DMS114 treated with DMSO at 0.1 percent for 48 hours (cell line): Measurements from ENCODE around the gene RNF41.
"Not testable (repeated sequence)": the region's sequence is repeated elsewhere in the genome, so short reads cannot be mapped to it uniquely, and the experiment has no call there.

Source experiments
- DNase-seq: peaks from one replicate; lab custom pipeline; 2025; ENCODE audit not compliant: unreplicated experiment; lab: John Stamatoyannopoulos, UW

The RNF41 gene

GRCh38 chr12:56221757-56222530 is at the start of gene RNF41:
Gene RNF41, minus strand, starts transcription at chr12:56221922. Its CDS starts 7,875 bp downstream, at chr12:56214047.
- DNase-seq, result peak; percentile 92

GRCh38 chr12:56271031-56271430 is 49.3 kb upstream of the RNF41 start:
- peak; percentile 67 for DNase-seq

GRCh38 chr12:56267443-56268071 is 45.8 kb upstream of the RNF41 start:
- DNase-seq, result no peak

GRCh38 chr12:56266693-56267442 is 45.1 kb upstream of the RNF41 start, which contains the start of gene COQ10A:
Gene COQ10A, plus strand, starts transcription at chr12:56266942. Its CDS starts 177 bp downstream, at chr12:56267119.
- DNase-seq, result peak; percentile 84

- not testable (repeated sequence) for DNase-seq
Observed at GRCh38 chr12:56266068-56266692, 44.5 kb upstream of the RNF41 start.

- DNase-seq, result not testable (repeated sequence)
Observed at GRCh38 chr12:56262955-56263354, 41.2 kb upstream of the RNF41 start.

GRCh38 chr12:56261503-56262232 is 39.9 kb upstream of the RNF41 start:
- DNase-seq, result no peak

- no peak for DNase-seq
Observed at GRCh38 chr12:56260921-56261320, 39.2 kb upstream of the RNF41 start.

GRCh38 chr12:56260380-56260779 is 38.7 kb upstream of the RNF41 start:
- DNase-seq, result no peak

GRCh38 chr12:56258820-56259183 is 37.1 kb upstream of the RNF41 start:
- no peak for DNase-seq

GRCh38 chr12:56258068-56258819 is 36.5 kb upstream of the RNF41 start, which contains the start of gene ANKRD52:
Gene ANKRD52, minus strand, starts transcription at chr12:56258384. Its CDS starts 115 bp downstream, at chr12:56258269.
- DNase-seq, result peak; percentile 67

GRCh38 chr12:56257491-56258067 is 35.9 kb upstream of the RNF41 start:
- DNase-seq, result no peak

GRCh38 chr12:56257071-56257470 is 35.3 kb upstream of the RNF41 start:
- no peak for DNase-seq

- DNase-seq, result no peak
Observed at GRCh38 chr12:56256326-56256960, 34.7 kb upstream of the RNF41 start.

GRCh38 chr12:56255671-56256070 is 33.9 kb upstream of the RNF41 start:
- DNase-seq, result no peak

- no peak for DNase-seq
Observed at GRCh38 chr12:56253091-56253490, 31.4 kb upstream of the RNF41 start.

- no peak for DNase-seq
Observed at GRCh38 chr12:56252649-56253048, 30.9 kb upstream of the RNF41 start.

- no peak for DNase-seq
Observed at GRCh38 chr12:56248711-56249110, 27.0 kb upstream of the RNF41 start.

- no peak for DNase-seq
Observed at GRCh38 chr12:56247923-56248322, 26.2 kb upstream of the RNF41 start.
